ENCODE data around the gene PROKR1. TPM values are rescaled to one million over a fixed set of nuclear protein-coding genes. Genes with fewer than 3 reads are reported as not detected.

PROKR1 gene
- total RNA-seq, 2 donors from 2014 or later = not detected

DNA sequence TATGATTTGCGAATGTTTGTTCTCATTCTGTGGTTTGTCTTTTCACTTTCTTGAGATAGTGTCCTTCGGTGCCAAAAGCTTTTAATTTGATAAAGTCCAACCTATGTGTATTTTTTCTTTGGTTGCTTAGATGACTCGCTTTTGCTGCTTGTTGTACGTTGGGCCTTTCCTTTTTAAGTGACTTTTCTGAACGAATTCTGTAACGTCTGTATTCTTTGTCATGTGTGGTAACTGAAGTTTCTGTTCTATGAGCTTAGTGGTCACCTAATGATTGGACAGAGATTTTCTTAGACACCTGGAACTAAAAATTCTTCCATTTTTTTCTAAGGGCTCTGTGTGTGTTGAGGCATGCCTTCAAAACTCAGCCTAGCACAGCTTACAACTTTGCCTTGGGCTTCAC, 19.6 kb upstream of the PROKR1 start:
- peaks cover 3 to 6% of the 10 kb centered on the region in 2 donors for H3K36me3 Mint-ChIP-seq (ENCODE audit: insufficient read depth in 2 of 2)
- peaks cover 6% of the 10 kb centered on the region for H3K27me3 Mint-ChIP-seq (ENCODE audit: low read depth)
- H3K27ac Mint-ChIP-seq = no peak overlapping the region
- H3K4me3 Mint-ChIP-seq = no peak overlapping the region
- H3K4me1 Mint-ChIP-seq (ENCODE audit: low read depth) = no peaks in the 10 kb centered on the region
- ATAC-seq (replicated peaks in 1 of 2) (no peak), DNase-seq (no peak)
- H3K9me3 Mint-ChIP-seq = peaks cover 4 to 7% of the 10 kb centered on the region in 2 donors

GRCh38 chr2:68627615-68628014, 15.8 kb upstream of the PROKR1 start:
- ATAC-seq (replicated peaks in 1 of 2) = no peak
- H3K9me3 Mint-ChIP-seq = peaks cover 0 to 2% of the 10 kb centered on the region in 2 donors
- H3K4me3 Mint-ChIP-seq = no peak overlapping the region
- peaks cover 6% of the 10 kb centered on the region for H3K27me3 Mint-ChIP-seq (ENCODE audit: low read depth)
- no peak for DNase-seq
- no peaks in the 10 kb centered on the region for H3K4me1 Mint-ChIP-seq (ENCODE audit: low read depth)
- no peak overlapping the region for H3K27ac Mint-ChIP-seq
- H3K36me3 Mint-ChIP-seq (ENCODE audit: insufficient read depth in 2 of 2) = no peaks in the 10 kb centered on the region

DNA sequence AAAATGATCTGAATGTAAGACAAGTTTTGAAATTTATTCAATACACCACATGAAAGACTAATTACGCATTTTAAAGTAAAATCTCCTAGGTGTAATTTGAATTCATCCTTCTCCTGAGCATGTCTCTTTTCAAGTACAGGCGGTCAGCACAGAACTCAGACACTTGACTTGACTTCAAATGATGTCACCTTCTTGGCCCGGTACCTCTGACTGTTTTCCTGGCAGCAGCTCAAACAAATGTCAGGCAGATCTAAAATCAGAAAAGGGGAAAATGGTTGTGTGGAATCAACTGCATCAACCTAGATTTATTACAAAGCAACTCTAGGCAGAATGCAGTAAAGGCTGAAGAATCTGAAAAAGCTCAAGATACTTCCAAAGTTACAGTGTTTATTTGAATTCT, 11.4 kb upstream of the PROKR1 start:
- Mint-ChIP-seq H3K36me3 (ENCODE audit: insufficient read depth in 2 of 2) (no peaks in the 10 kb centered on the region), H3K4me3 (no peak overlapping the region), H3K27me3 (ENCODE audit: low read depth) (peaks cover 7% of the 10 kb centered on the region), H3K4me1 (ENCODE audit: low read depth) (no peaks in the 10 kb centered on the region), H3K9me3 (peaks cover 0 to 2% of the 10 kb centered on the region in 2 donors), H3K27ac (no peak overlapping the region)
- no peak for ATAC-seq (replicated peaks in 1 of 2)
- DNase-seq = no peak

DNA sequence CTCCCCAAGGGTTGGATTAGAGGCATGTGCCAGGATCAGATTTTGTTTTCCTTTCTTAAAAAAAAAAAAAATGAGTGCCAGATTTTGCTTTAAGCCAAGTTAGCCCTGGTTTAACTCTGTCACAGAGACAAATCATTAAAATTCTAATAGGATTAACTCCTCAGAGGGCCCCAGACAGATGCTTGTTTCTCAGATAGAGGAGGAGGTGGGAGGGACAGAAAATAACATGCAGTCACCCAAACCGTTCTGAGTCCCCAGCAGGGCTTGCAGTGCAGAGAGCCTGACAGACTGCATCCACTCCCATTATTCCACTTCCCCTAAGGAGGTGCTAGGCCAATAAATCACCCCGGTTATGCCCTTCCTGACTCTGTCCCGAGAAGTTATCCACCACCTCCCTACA, 6.3 kb upstream of the PROKR1 start:
- Mint-ChIP-seq H3K36me3 (ENCODE audit: insufficient read depth in 2 of 2) (peaks cover 7 to 8% of the 10 kb centered on the region in 2 donors), H3K4me3 (no peak overlapping the region), H3K4me1 (ENCODE audit: low read depth) (peaks cover 6% of the 10 kb centered on the region), H3K27me3 (ENCODE audit: low read depth) (peaks cover 42% of the 10 kb centered on the region), H3K9me3 (peaks cover 2 to 3% of the 10 kb centered on the region in 2 donors), H3K27ac (no peak overlapping the region)
- no peak for ATAC-seq (replicated peaks in 1 of 2)
- DNase-seq = no peak

GRCh38 chr2:68643874-68644485, 601 bp downstream of the PROKR1 start:
- Mint-ChIP-seq H3K36me3 (ENCODE audit: insufficient read depth in 2 of 2) (peaks cover 8 to 10% of the 10 kb centered on the region in 2 donors), H3K9me3 (peaks cover 3% of the 10 kb centered on the region in 2 donors), H3K27me3 (ENCODE audit: low read depth) (peaks cover 89% of the 10 kb centered on the region), H3K4me3 (peak overlapping the region; percentile 63 to 71), H3K4me1 (ENCODE audit: low read depth) (peaks cover 29% of the 10 kb centered on the region), H3K27ac (no peak overlapping the region)
- DNase-seq (no peak), ATAC-seq (replicated peaks in 1 of 2) (no peak)

- peaks cover 3% of the 10 kb centered on the region in 2 donors for H3K9me3 Mint-ChIP-seq
- DNase-seq = peak; percentile 26 to 49
- H3K4me3 Mint-ChIP-seq = no peak overlapping the region
- no peak overlapping the region for H3K27ac Mint-ChIP-seq
- peak; percentile 85 for ATAC-seq (replicated peaks in 1 of 2)
- peaks cover 84% of the 10 kb centered on the region for H3K27me3 Mint-ChIP-seq (ENCODE audit: low read depth)
- peaks cover 30% of the 10 kb centered on the region for H3K4me1 Mint-ChIP-seq (ENCODE audit: low read depth)
- peaks cover 7 to 10% of the 10 kb centered on the region in 2 donors for H3K36me3 Mint-ChIP-seq (ENCODE audit: insufficient read depth in 2 of 2)
Measured at GRCh38 chr2:68645523-68645922, 2.1 kb downstream of the PROKR1 start.

GRCh38 chr2:68646303-68646702, 2.9 kb downstream of the PROKR1 start:
- DNase-seq (no peak), ATAC-seq (replicated peaks in 1 of 2) (no peak)
- Mint-ChIP-seq H3K27me3 (ENCODE audit: low read depth) (peaks cover 76% of the 10 kb centered on the region), H3K9me3 (peaks cover 0 to 3% of the 10 kb centered on the region in 2 donors), H3K4me1 (ENCODE audit: low read depth) (peaks cover 32% of the 10 kb centered on the region), H3K27ac (no peak overlapping the region), H3K36me3 (ENCODE audit: insufficient read depth in 2 of 2) (peaks cover 3 to 4% of the 10 kb centered on the region in 2 donors), H3K4me3 (no peak overlapping the region)

GRCh38 chr2:68650645-68651044, 7.3 kb downstream of the PROKR1 start:
- Mint-ChIP-seq H3K36me3 (ENCODE audit: insufficient read depth in 2 of 2) (no peaks in the 10 kb centered on the region), H3K27ac (no peak overlapping the region), H3K9me3 (no peaks in the 10 kb centered on the region), H3K4me1 (ENCODE audit: low read depth) (peaks cover 55% of the 10 kb centered on the region), H3K27me3 (ENCODE audit: low read depth) (peaks cover 40% of the 10 kb centered on the region), H3K4me3 (no peak overlapping the region)
- ATAC-seq (replicated peaks in 1 of 2) (no peak), DNase-seq (no peak)

GRCh38 chr2:68653034-68653433, 9.7 kb downstream of the PROKR1 start:
- peak; percentile 32 to 56 for DNase-seq
- peak overlapping the region; percentile 55 to 69 for H3K4me3 Mint-ChIP-seq
- H3K27ac Mint-ChIP-seq = peak overlapping the region; percentile 41
- no peaks in the 10 kb centered on the region for H3K9me3 Mint-ChIP-seq
- H3K27me3 Mint-ChIP-seq (ENCODE audit: low read depth) = peaks cover 17% of the 10 kb centered on the region
- no peaks in the 10 kb centered on the region for H3K36me3 Mint-ChIP-seq (ENCODE audit: insufficient read depth in 2 of 2)
- peaks cover 48% of the 10 kb centered on the region for H3K4me1 Mint-ChIP-seq (ENCODE audit: low read depth)
- ATAC-seq (replicated peaks in 1 of 2) = peak; percentile 63 to 64

GRCh38 chr2:68653538-68653982, 10.2 kb downstream of the PROKR1 start:
- Mint-ChIP-seq H3K27ac (peak overlapping the region; percentile 72), H3K4me3 (peak overlapping the region; percentile 55 to 69), H3K4me1 (ENCODE audit: low read depth) (peaks cover 53% of the 10 kb centered on the region), H3K27me3 (ENCODE audit: low read depth) (peaks cover 17% of the 10 kb centered on the region), H3K9me3 (no peaks in the 10 kb centered on the region), H3K36me3 (ENCODE audit: insufficient read depth in 2 of 2) (no peaks in the 10 kb centered on the region)
- DNase-seq (peak; percentile 71 to 77), ATAC-seq (replicated peaks in 1 of 2) (peak; percentile 89 to 91)

GRCh38 chr2:68658266-68658665, 14.9 kb downstream of the PROKR1 start:
- Mint-ChIP-seq H3K9me3 (no peaks in the 10 kb centered on the region), H3K4me1 (ENCODE audit: low read depth) (peaks cover 42% of the 10 kb centered on the region), H3K36me3 (ENCODE audit: insufficient read depth in 2 of 2) (no peaks in the 10 kb centered on the region), H3K4me3 (no peak overlapping the region), H3K27ac (no peak overlapping the region), H3K27me3 (ENCODE audit: low read depth) (peaks cover 11% of the 10 kb centered on the region)
- ATAC-seq (replicated peaks in 1 of 2) = no peak
- no peak for DNase-seq

DNA sequence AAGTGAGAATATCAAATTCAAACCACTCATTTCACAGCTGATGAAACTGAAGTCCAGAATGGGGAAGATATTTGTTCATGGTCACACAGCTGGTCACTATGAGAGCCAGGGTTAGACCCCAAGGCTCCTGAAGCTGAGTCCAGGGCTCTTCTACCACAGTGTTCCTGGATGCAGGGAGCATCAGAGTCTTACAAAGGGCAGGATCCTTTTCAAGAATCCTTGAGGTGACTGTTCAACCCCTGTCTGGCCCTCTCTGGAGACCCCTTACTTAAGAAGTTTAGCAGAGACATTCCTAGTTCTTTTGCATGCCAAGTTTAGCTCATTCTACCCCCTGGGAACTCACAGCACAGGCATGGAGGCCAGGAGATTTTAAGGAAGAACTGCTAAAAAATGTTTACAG, 15.7 kb downstream of the PROKR1 start:
- no peak overlapping the region for H3K4me3 Mint-ChIP-seq
- no peak overlapping the region for H3K27ac Mint-ChIP-seq
- no peaks in the 10 kb centered on the region for H3K9me3 Mint-ChIP-seq
- H3K4me1 Mint-ChIP-seq (ENCODE audit: low read depth) = peaks cover 41% of the 10 kb centered on the region
- DNase-seq (no peak), ATAC-seq (replicated peaks in 1 of 2) (no peak)
- no peaks in the 10 kb centered on the region for H3K36me3 Mint-ChIP-seq (ENCODE audit: insufficient read depth in 2 of 2)
- peaks cover 11% of the 10 kb centered on the region for H3K27me3 Mint-ChIP-seq (ENCODE audit: low read depth)

DNA sequence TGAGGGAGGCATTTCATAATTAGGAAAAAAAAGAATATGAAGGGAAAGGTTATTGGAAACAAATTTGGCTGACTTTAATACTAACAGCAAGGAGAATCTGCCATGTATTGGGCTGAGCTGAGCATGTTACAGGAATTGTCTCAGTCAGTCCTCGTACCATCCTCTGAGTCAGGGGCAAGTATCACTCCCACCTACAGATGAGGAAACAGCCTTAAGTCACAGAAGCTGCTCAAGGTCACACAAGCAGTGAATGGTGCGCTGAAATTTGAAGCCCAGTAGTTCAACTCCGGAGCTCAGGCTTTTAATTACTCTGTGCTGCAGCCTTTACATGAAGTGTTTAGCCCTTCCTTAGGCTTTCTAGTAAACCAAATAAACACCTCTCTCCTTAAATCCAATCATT, 17.3 kb downstream of the PROKR1 start:
- H3K4me3 Mint-ChIP-seq = no peak overlapping the region
- peak; percentile 69 to 76 for ATAC-seq (replicated peaks in 1 of 2)
- no peak overlapping the region for H3K27ac Mint-ChIP-seq

GRCh38 chr2:68662466-68662865, 19.1 kb downstream of the PROKR1 start:
- no peak overlapping the region for H3K27ac Mint-ChIP-seq

More for the DNA sequence above, 17.3 kb downstream of the PROKR1 start:
- no peaks in the 10 kb centered on the region for H3K9me3 Mint-ChIP-seq
- no peak for DNase-seq
- H3K36me3 Mint-ChIP-seq (ENCODE audit: insufficient read depth in 2 of 2) = peaks cover 0 to 2% of the 10 kb centered on the region in 2 donors
- peaks cover 19% of the 10 kb centered on the region for H3K27me3 Mint-ChIP-seq (ENCODE audit: low read depth)
- peaks cover 30% of the 10 kb centered on the region for H3K4me1 Mint-ChIP-seq (ENCODE audit: low read depth)

More at GRCh38 chr2:68662466-68662865, 19.1 kb downstream of the PROKR1 start:
- ATAC-seq (replicated peaks in 1 of 2) (no peak), DNase-seq (no peak)
- Mint-ChIP-seq H3K4me3 (no peak overlapping the region), H3K9me3 (peaks cover 0 to 3% of the 10 kb centered on the region in 2 donors), H3K4me1 (ENCODE audit: low read depth) (peaks cover 30% of the 10 kb centered on the region), H3K36me3 (ENCODE audit: insufficient read depth in 2 of 2) (peaks cover 0 to 2% of the 10 kb centered on the region in 2 donors), H3K27me3 (ENCODE audit: low read depth) (peaks cover 25% of the 10 kb centered on the region)
